SK-N-SH (cell line): ENCODE measurements around the gene CHD6.

Experiments
- CHD2 ChIP-seq: fragments of 150-350 bp; IDR thresholded peaks from 2 replicates; pipeline ENCODE4 v1.6.1; 2018; ENCODE audit warnings: low read length; ENCODE audit not compliant: partially characterized antibody
- CTCF ChIP-seq: fragments of 200-600 bp; sonication (generic); IDR thresholded peaks from 2 replicates; pipeline ENCODE4 v1.6.1; 2017; ENCODE audit warnings: antibody characterized with exemption, mild to moderate bottlenecking, moderate library complexity
- EP300 ChIP-seq, 2 experiments: IDR thresholded peaks; 2 replicates each; pipeline versions ENCODE4 v1.4.0 to v1.6.1; 2012; ENCODE audit warnings: borderline replicate concordance in 1 of 2, low read depth in 1 of 2, low read length in 1 of 2
- FOSL2 ChIP-seq: IDR thresholded peaks from 2 replicates; pipeline ENCODE4 v1.4.0; 2012; ENCODE audit warnings: low read depth, mild to moderate bottlenecking, moderate library complexity, borderline replicate concordance
- FOXJ3 ChIP-seq: sonication (generic); formaldehyde crosslinking; IDR thresholded peaks from 2 replicates; pipeline ENCODE4 v1.5.1; 2020; ENCODE audit warnings: mild to moderate bottlenecking, missing genetic modification reagents
- GABPA ChIP-seq: IDR thresholded peaks from 2 replicates; pipeline ENCODE4 v1.4.0; 2012; ENCODE audit warnings: low read depth, mild to moderate bottlenecking
- MEF2A ChIP-seq: IDR thresholded peaks from 2 replicates; pipeline ENCODE4 v1.4.0; 2012; ENCODE audit warnings: low read depth, borderline replicate concordance
- POLR2AphosphoS5 ChIP-seq: IDR thresholded peaks from 2 replicates; pipeline ENCODE4 v1.6.1; 2012; ENCODE audit warnings: low read depth, low read length
- RAD21 ChIP-seq: IDR thresholded peaks from 2 replicates; pipeline ENCODE4 v1.6.1; 2012; ENCODE audit warnings: mild to moderate bottlenecking, low read length
- REST ChIP-seq: IDR thresholded peaks from 2 replicates; pipeline ENCODE4 v1.6.1; 2012; ENCODE audit warnings: mild to moderate bottlenecking, low read depth, low read length, moderate library complexity
- RXRA ChIP-seq: IDR thresholded peaks from 2 replicates; pipeline ENCODE4 v1.4.0; 2012; ENCODE audit warnings: low read depth, mild to moderate bottlenecking, borderline replicate concordance
- SMC3 ChIP-seq: IDR thresholded peaks from 2 replicates; pipeline ENCODE4 v1.6.1; 2012; ENCODE audit warnings: low read depth, low read length, improper control_type of control experiment
- USF2 ChIP-seq: fragments of 150-350 bp; IDR thresholded peaks from 2 replicates; pipeline ENCODE4 v1.6.1; 2017; ENCODE audit warnings: antibody characterized with exemption, low read length, low read depth, borderline replicate concordance

- no peak for TF ChIP-seq CTCF
- no peak for TF ChIP-seq EP300 (IDR thresholded peaks at IDR 0.05; ENCODE audit: borderline replicate concordance in 1 of 2, low read depth in 1 of 2, low read length in 1 of 2)
- no peak for TF ChIP-seq RXRA
- TF ChIP-seq RAD21: no peak
- no peak for TF ChIP-seq GABPA
- no peak for TF ChIP-seq USF2
- no peak for TF ChIP-seq REST
- no peak for TF ChIP-seq CHD2
- TF ChIP-seq MEF2A: no peak
- TF ChIP-seq POLR2AphosphoS5: no peak
- TF ChIP-seq FOSL2: no peak
- TF ChIP-seq SMC3: no peak
- no peak for TF ChIP-seq FOXJ3
Measured at GRCh38 chr20:41618807-41619311, 682 bp upstream of the CHD6 start.
